Neural cell (in vitro differentiated cells): ENCODE results near the gene SPECC1. TPM values are rescaled to one million over a fixed set of nuclear protein-coding genes. Genes with fewer than 3 reads are reported as not detected.

Source experiments
- H2AFZ ChIP-seq: fragments of 200-600, 300-800 bp; sonication (generic), shearing (Covaris generic); 2 replicates; pipeline ENCODE4 v1.6.0; 2014; ENCODE audit warnings: low read depth, mild to moderate bottlenecking, antibody characterized with exemption, low read length, moderate library complexity
- H3F3A ChIP-seq: fragments of 200-600 bp; shearing (Covaris generic); 2 replicates; pipeline ENCODE4 v1.6.1; 2016; ENCODE audit warnings: mild to moderate bottlenecking, moderate library complexity, mixed read lengths, antibody characterized with exemption, low read length; ENCODE audit not compliant: insufficient read depth, poor library complexity, severe bottlenecking
- H3K27ac ChIP-seq: fragments of 200-600, 300-800 bp; sonication (generic), shearing (Covaris generic); 2 replicates; pipeline ENCODE4 v1.5.1; 2014; ENCODE audit warnings: mild to moderate bottlenecking, low read length, moderate library complexity
- H3K27me3 ChIP-seq: fragments of 300-800, 200-600 bp; sonication (generic), shearing (Covaris generic); 2 replicates; pipeline ENCODE4 v1.6.0; 2014; ENCODE audit warnings: mild to moderate bottlenecking, low read depth, low read length, moderate library complexity; ENCODE audit not compliant: insufficient read depth
- H3K36me3 ChIP-seq: fragments of 300-800, 200-600 bp; sonication (generic), shearing (Covaris generic); 2 replicates; pipeline ENCODE4 v1.5.1; 2014; ENCODE audit warnings: mild to moderate bottlenecking, antibody characterized with exemption, low read length, moderate library complexity; ENCODE audit not compliant: insufficient read depth
- H3K4me2 ChIP-seq: fragments of 300-800, 200-600 bp; sonication (generic), shearing (Covaris generic); 2 replicates; pipeline ENCODE4 v1.6.0; 2014; ENCODE audit warnings: mild to moderate bottlenecking, low read length
- H3K4me3 ChIP-seq: fragments of 300-800, 200-600 bp; sonication (generic), shearing (Covaris generic); 2 replicates; pipeline ENCODE4 v1.5.1; 2014; ENCODE audit warnings: mild to moderate bottlenecking, low read length, moderate library complexity
- H3K79me2 ChIP-seq: fragments of 200-600 bp; shearing (Covaris generic); replicated peaks from 2 replicates; pipeline ENCODE4 v1.6.0; 2014; ENCODE audit warnings: mild to moderate bottlenecking, low read length, moderate library complexity; ENCODE audit not compliant: insufficient read depth
- H3K9ac ChIP-seq: fragments of 300-800, 200-600 bp; sonication (generic), shearing (Covaris generic); 2 replicates; pipeline ENCODE4 v1.6.1; 2016; ENCODE audit warnings: mild to moderate bottlenecking, low read length, mixed read lengths
- H3K9me2 ChIP-seq: fragments of 200-600 bp; shearing (Covaris generic); 2 replicates; pipeline ENCODE4 v1.6.1; 2016; ENCODE audit warnings: mild to moderate bottlenecking, low read length, mixed read lengths; ENCODE audit not compliant: insufficient read depth
- H3K9me3 ChIP-seq: fragments of 200-600, 300-800 bp; sonication (generic), shearing (Covaris generic); 2 replicates; pipeline ENCODE4 v1.6.1; 2016; ENCODE audit warnings: mild to moderate bottlenecking, mixed run types, low read length, moderate library complexity, mixed read lengths
- H4K20me1 ChIP-seq: fragments of 200-600 bp; shearing (Covaris generic); 2 replicates; pipeline ENCODE4 v1.6.1; 2016; ENCODE audit warnings: mild to moderate bottlenecking, mixed run types; ENCODE audit not compliant: insufficient read depth
- CTCF ChIP-seq: fragments of 450-650 bp; IDR thresholded peaks from 2 replicates; pipeline ENCODE4 v1.5.1; 2014; ENCODE audit warnings: antibody characterized with exemption, mild to moderate bottlenecking, moderate library complexity; ENCODE audit not compliant: poor library complexity, severe bottlenecking
- EP300 ChIP-seq: fragments of 450-650 bp; conservative IDR thresholded peaks from 2 replicates; pipeline ENCODE4 v1.6.1; 2014; ENCODE audit warnings: antibody characterized with exemption, mild to moderate bottlenecking, moderate library complexity; ENCODE audit not compliant: poor library complexity, severe bottlenecking
- EZH2 ChIP-seq: fragments of 200-600, 300-800 bp; shearing (Covaris generic), sonication (generic); IDR thresholded peaks from 2 replicates; pipeline ENCODE4 v1.6.1; 2014; ENCODE audit warnings: antibody characterized with exemption, low read length, borderline replicate concordance, mild to moderate bottlenecking; ENCODE audit not compliant: insufficient read depth, poor library complexity, severe bottlenecking
- MXI1 ChIP-seq: fragments of 450-650 bp; conservative IDR thresholded peaks from 2 replicates; pipeline ENCODE4 v1.6.1; 2014; ENCODE audit warnings: antibody characterized with exemption, mild to moderate bottlenecking; ENCODE audit not compliant: poor library complexity, severe bottlenecking
- POLR2AphosphoS5 ChIP-seq: IDR thresholded peaks from 2 replicates; pipeline ENCODE4 v1.6.1; 2012
- RAD21 ChIP-seq: fragments of 450-650 bp; conservative IDR thresholded peaks from 2 replicates; pipeline ENCODE4 v1.6.1; 2014; ENCODE audit warnings: antibody characterized with exemption, mild to moderate bottlenecking, moderate library complexity
- REST ChIP-seq: IDR thresholded peaks from 2 replicates; pipeline ENCODE4 v1.6.1; 2012; ENCODE audit warnings: borderline replicate concordance
- SMC3 ChIP-seq: fragments of 450-650 bp; conservative IDR thresholded peaks from 2 replicates; pipeline ENCODE4 v1.6.1; 2014; ENCODE audit warnings: antibody characterized with exemption, mild to moderate bottlenecking, moderate library complexity; ENCODE audit not compliant: poor library complexity
- TAF1 ChIP-seq: IDR thresholded peaks from 2 replicates; pipeline ENCODE4 v1.6.1; 2012; ENCODE audit warnings: low read depth
- polyA plus RNA-seq: library from polyadenylated mRNA; depleted of rRNA; stranded (reverse); fragments of >200 nt; gene quantifications from 2 replicates; pipeline ENCODE4 v1.2.3, GENCODE V29; 2014

Gene SPECC1
- polyA plus RNA-seq, 1 donor from 2014 or later: 8.6 TPM

- Histone ChIP-seq H3F3A (no peaks in the 10 kb centered on the region), H4K20me1 (no peaks in the 10 kb centered on the region), H2AFZ (no peak overlapping the region), H3K27me3 (no peaks in the 10 kb centered on the region), H3K4me2 (no peak overlapping the region), H3K9me3 (no peaks in the 10 kb centered on the region), H3K36me3 (peaks cover 3% of the 10 kb centered on the region), H3K4me3 (no peak overlapping the region), H3K27ac (no peak overlapping the region), H3K79me2 (peaks cover 8% of the 10 kb centered on the region), H3K9ac (no peak overlapping the region), H3K9me2 (no peaks in the 10 kb centered on the region)
- TF ChIP-seq POLR2AphosphoS5 (no peak), REST (no peak)
These were observed 207.7 kb downstream of the SPECC1 start for GRCh38 chr17:20216853-20217252.

- no peaks in the 10 kb centered on the region for H4K20me1 ChIP-seq
- H2AFZ ChIP-seq: no peak overlapping the region
- H3K4me2 ChIP-seq: no peak overlapping the region
- H3K9me2 ChIP-seq: no peaks in the 10 kb centered on the region
- peaks cover 3% of the 10 kb centered on the region for H3K36me3 ChIP-seq
- H3K9me3 ChIP-seq: no peaks in the 10 kb centered on the region
- H3K27me3 ChIP-seq: no peaks in the 10 kb centered on the region
- H3K9ac ChIP-seq: no peak overlapping the region
- H3K27ac ChIP-seq: no peak overlapping the region
- TF ChIP-seq RAD21: no peak
- peaks cover 8% of the 10 kb centered on the region for H3K79me2 ChIP-seq
- no peaks in the 10 kb centered on the region for H3F3A ChIP-seq
- H3K4me3 ChIP-seq: no peak overlapping the region
These were observed 208.5 kb downstream of the SPECC1 start for GRCh38 chr17:20217677-20218076.

GRCh38 chr17:20218272-20218671 is 209.1 kb downstream of the SPECC1 start:
- Histone ChIP-seq H3K9me2 (no peaks in the 10 kb centered on the region), H4K20me1 (no peaks in the 10 kb centered on the region), H3K4me2 (no peak overlapping the region), H3K9me3 (no peaks in the 10 kb centered on the region), H3K4me3 (no peak overlapping the region), H3F3A (no peaks in the 10 kb centered on the region), H3K36me3 (peaks cover 2% of the 10 kb centered on the region), H3K27me3 (no peaks in the 10 kb centered on the region), H3K79me2 (peaks cover 8% of the 10 kb centered on the region), H3K9ac (no peak overlapping the region), H3K27ac (no peak overlapping the region), H2AFZ (no peak overlapping the region)
- TF ChIP-seq MXI1 (no peak), EP300 (no peak), REST (no peak), POLR2AphosphoS5 (no peak), EZH2 (no peak), SMC3 (no peak), CTCF (no peak), TAF1 (no peak), RAD21 (no peak)
